Gastroesophageal sphincter (tissue), 3 donors: ENCODE measurements around the gene PKHD1.

Experiments
- EP300 ChIP-seq: sonication (generic); formaldehyde crosslinking; IDR thresholded peaks from one replicate; pipeline ENCODE4 v1.6.1; 2017; ENCODE audit warnings: antibody characterized with exemption, mild to moderate bottlenecking
- POLR2AphosphoS5 ChIP-seq: sonication (generic); formaldehyde crosslinking; IDR thresholded peaks from one replicate; pipeline ENCODE4 v1.6.1; 2017; ENCODE audit warnings: antibody characterized with exemption
- TF ChIP-seq, protein P1 (sequence below), 4 experiments: fragments of 200-600 bp in 2 of 4; fragments of 450-650 bp in 2 of 4; sonication (generic) in 1 of 4; IDR thresholded peaks; one replicate each; pipeline ENCODE4 v1.5.1; 2017 to 2019; ENCODE audit warnings: antibody characterized with exemption in 4 of 4, mild to moderate bottlenecking in 2 of 4, moderate library complexity in 2 of 4

DNA sequence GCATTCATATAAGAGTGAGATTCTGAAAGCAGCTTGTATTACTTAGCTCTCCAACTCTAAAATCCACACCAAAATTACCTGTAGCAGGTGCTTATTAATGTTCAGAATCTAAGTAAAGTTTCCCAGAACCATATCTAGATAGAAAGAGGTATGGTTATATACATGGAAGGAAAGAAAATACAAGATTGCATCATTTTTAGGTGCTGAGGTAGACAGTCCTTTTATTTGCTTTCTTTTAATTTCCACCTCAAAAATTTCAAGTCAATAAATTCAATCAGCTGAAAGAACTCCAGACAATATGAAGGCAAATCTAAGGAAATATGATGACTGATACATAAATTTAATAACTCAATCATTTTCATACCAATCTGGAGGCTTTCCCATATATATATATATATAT lies 521.9 kb downstream of the PKHD1 start:
- TF ChIP-seq, protein P1, sequence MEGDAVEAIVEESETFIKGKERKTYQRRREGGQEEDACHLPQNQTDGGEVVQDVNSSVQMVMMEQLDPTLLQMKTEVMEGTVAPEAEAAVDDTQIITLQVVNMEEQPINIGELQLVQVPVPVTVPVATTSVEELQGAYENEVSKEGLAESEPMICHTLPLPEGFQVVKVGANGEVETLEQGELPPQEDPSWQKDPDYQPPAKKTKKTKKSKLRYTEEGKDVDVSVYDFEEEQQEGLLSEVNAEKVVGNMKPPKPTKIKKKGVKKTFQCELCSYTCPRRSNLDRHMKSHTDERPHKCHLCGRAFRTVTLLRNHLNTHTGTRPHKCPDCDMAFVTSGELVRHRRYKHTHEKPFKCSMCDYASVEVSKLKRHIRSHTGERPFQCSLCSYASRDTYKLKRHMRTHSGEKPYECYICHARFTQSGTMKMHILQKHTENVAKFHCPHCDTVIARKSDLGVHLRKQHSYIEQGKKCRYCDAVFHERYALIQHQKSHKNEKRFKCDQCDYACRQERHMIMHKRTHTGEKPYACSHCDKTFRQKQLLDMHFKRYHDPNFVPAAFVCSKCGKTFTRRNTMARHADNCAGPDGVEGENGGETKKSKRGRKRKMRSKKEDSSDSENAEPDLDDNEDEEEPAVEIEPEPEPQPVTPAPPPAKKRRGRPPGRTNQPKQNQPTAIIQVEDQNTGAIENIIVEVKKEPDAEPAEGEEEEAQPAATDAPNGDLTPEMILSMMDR (IDR thresholded peaks at IDR 0.05), result no peak
- TF ChIP-seq EP300 (no peak), POLR2AphosphoS5 (no peak)
